HepG2 (cell line): Measurements from ENCODE around the gene NDUFB3. TPM values are rescaled to one million over a fixed set of nuclear protein-coding genes. Genes with fewer than 3 reads are reported as not detected.

Experiments
- ERF ChIP-seq: IDR thresholded peaks from 2 replicates; pipeline ENCODE4 v1.6.1; 2018; ENCODE audit warnings: missing biosample characterization, missing genetic modification reagents
- GTF3A ChIP-seq: sonication (generic); formaldehyde crosslinking; conservative IDR thresholded peaks from 2 replicates; pipeline ENCODE4 v1.4.0; 2020; ENCODE audit warnings: mild to moderate bottlenecking, missing genetic modification reagents
- HHEX ChIP-seq: IDR thresholded peaks from 2 replicates; pipeline ENCODE4 v1.6.1; 2016; ENCODE audit warnings: control low read depth
- HIVEP1 ChIP-seq: sonication (generic); formaldehyde crosslinking; IDR thresholded peaks from 2 replicates; pipeline ENCODE4 v1.4.0; 2020; ENCODE audit warnings: mild to moderate bottlenecking, missing genetic modification reagents
- IKZF1 ChIP-seq: fragments of 450-650 bp; IDR thresholded peaks from 2 replicates; pipeline ENCODE4 v1.7.1; 2016
- ISX ChIP-seq: sonication (generic); formaldehyde crosslinking; conservative IDR thresholded peaks from 2 replicates; pipeline ENCODE4 v1.5.0; 2020; ENCODE audit warnings: missing genetic modification reagents
- JDP2 ChIP-seq: sonication (generic); formaldehyde crosslinking; IDR thresholded peaks from 2 replicates; pipeline ENCODE4 v1.8.1; 2022; ENCODE audit warnings: missing genetic modification reagents, borderline replicate concordance
- MEIS2 ChIP-seq: sonication (generic); formaldehyde crosslinking; IDR thresholded peaks from 2 replicates; pipeline ENCODE4 v1.9.0; 2021; ENCODE audit warnings: mild to moderate bottlenecking, missing genetic modification reagents
- MLLT10 ChIP-seq: sonication (generic); formaldehyde crosslinking; IDR thresholded peaks from 2 replicates; pipeline ENCODE4 v1.4.0; 2020; ENCODE audit warnings: missing genetic modification reagents
- NR2C2 ChIP-seq: sonication (generic); formaldehyde crosslinking; IDR thresholded peaks from 2 replicates; pipeline ENCODE4 v1.4.0; 2020; ENCODE audit warnings: missing genetic modification reagents, mild to moderate bottlenecking, moderate library complexity, borderline replicate concordance
- NR3C1 ChIP-seq: sonication (generic); formaldehyde crosslinking; IDR thresholded peaks from 2 replicates; pipeline ENCODE4 v1.4.0; 2020; ENCODE audit warnings: missing genetic modification reagents
- SALL1 ChIP-seq: sonication (generic); formaldehyde crosslinking; IDR thresholded peaks from 2 replicates; pipeline ENCODE4 v1.8.0; 2022; ENCODE audit warnings: mild to moderate bottlenecking, missing genetic modification reagents
- SPEN ChIP-seq: sonication (generic); formaldehyde crosslinking; IDR thresholded peaks from 2 replicates; pipeline ENCODE4 v1.5.1; 2020; ENCODE audit warnings: low read depth, mild to moderate bottlenecking, missing genetic modification reagents
- TAF1 ChIP-seq: sonication (generic); formaldehyde crosslinking; IDR thresholded peaks from 2 replicates; pipeline ENCODE4 v1.4.0; 2020; ENCODE audit warnings: missing genetic modification reagents
- ZBTB10 ChIP-seq: sonication (generic); formaldehyde crosslinking; IDR thresholded peaks from 2 replicates; pipeline ENCODE4 v1.4.0; 2020; ENCODE audit warnings: missing genetic modification reagents, borderline replicate concordance
- ZBTB21 ChIP-seq: sonication (generic); formaldehyde crosslinking; IDR thresholded peaks from 2 replicates; pipeline ENCODE4 v1.4.0; 2020; ENCODE audit warnings: missing genetic modification reagents
- ZBTB26 ChIP-seq: IDR thresholded peaks from 2 replicates; pipeline ENCODE4 v1.6.1; 2016; ENCODE audit warnings: missing compliant biosample characterization, missing genetic modification reagents, borderline replicate concordance
- ZFP37 ChIP-seq: sonication (generic); formaldehyde crosslinking; IDR thresholded peaks from 2 replicates; pipeline ENCODE4 v1.4.0; 2020; ENCODE audit warnings: missing genetic modification reagents, borderline replicate concordance
- ZNF121 ChIP-seq: sonication (generic); formaldehyde crosslinking; IDR thresholded peaks from 2 replicates; pipeline ENCODE4 v1.5.0; 2020; ENCODE audit warnings: mild to moderate bottlenecking, missing genetic modification reagents
- ZNF326 ChIP-seq: sonication (generic); formaldehyde crosslinking; IDR thresholded peaks from 2 replicates; pipeline ENCODE4 v1.4.0; 2020; ENCODE audit warnings: missing genetic modification reagents, borderline replicate concordance
- ZNF552 ChIP-seq: sonication (generic); formaldehyde crosslinking; IDR thresholded peaks from 2 replicates; pipeline ENCODE4 v1.9.0; 2022; ENCODE audit warnings: missing genetic modification reagents, mild to moderate bottlenecking, borderline replicate concordance
- ZNF576 ChIP-seq: sonication (generic); formaldehyde crosslinking; IDR thresholded peaks from 2 replicates; pipeline ENCODE4 v1.4.0; 2020; ENCODE audit warnings: mild to moderate bottlenecking, missing genetic modification reagents
- ZNF652 ChIP-seq: IDR thresholded peaks from 2 replicates; pipeline ENCODE4 v1.6.1; 2016; ENCODE audit warnings: low read depth, borderline replicate concordance
- ZNF788 ChIP-seq: sonication (generic); formaldehyde crosslinking; IDR thresholded peaks from 2 replicates; pipeline ENCODE4 v1.5.0; 2020; ENCODE audit warnings: mild to moderate bottlenecking, missing genetic modification reagents, borderline replicate concordance
- ZSCAN22 ChIP-seq: sonication (generic); formaldehyde crosslinking; IDR thresholded peaks from 2 replicates; pipeline ENCODE4 v1.4.0; 2020; ENCODE audit warnings: mild to moderate bottlenecking, missing genetic modification reagents
- ZUFSP ChIP-seq: sonication (generic); formaldehyde crosslinking; IDR thresholded peaks from 2 replicates; pipeline ENCODE4 v1.9.0; 2021; ENCODE audit warnings: missing genetic modification reagents, mild to moderate bottlenecking, borderline replicate concordance
- polyA plus RNA-seq, 8 experiments: library from polyadenylated mRNA; depleted of rRNA in 3 of 8; stranded (reverse) in 7 of 8; unstranded in 1 of 8; fragments of >200 nt; fragmentation: Illumina TruSeq in 4 of 8; extraction: Trizol in 4 of 8; gene quantifications; 2 replicates each; pipeline versions ENCODE4 v1.2.1 to v1.2.3, GENCODE V29; 2011 to 2016; ENCODE audit warnings: low read depth in 4 of 8, missing spikeins in 1 of 8, mixed read lengths in 1 of 8; ENCODE audit not compliant: insufficient read depth in 1 of 8
- total RNA-seq, 5 experiments: library from RNA; depleted of rRNA; stranded (reverse); fragments of >200 nt; fragmentation: Illumina TruSeq; extraction: Trizol; gene quantifications; 2 replicates each; pipeline ENCODE4 v1.2.3, GENCODE V29; 2016; ENCODE audit warnings: low read depth in 1 of 5

NDUFB3 gene
- total and polyA plus RNA-seq, 2 of the 13 experiments (the other 11 are each of a cell fraction or from before 2014, with no cell fraction given): 50.7 to 159 TPM

GRCh38 chr2:201071479-201072200, at the start of gene NDUFB3, which contains the start of gene HYCC2 (continued):
- TF ChIP-seq ZUFSP: no peak
- peak; percentile 65; the same call in 1 of the 2 replicates for TF ChIP-seq ZBTB21
- TF ChIP-seq JDP2 (CRISPR knock-in tag): peak; percentile 87; the same call in 1 of the 2 replicates
- TF ChIP-seq ZBTB26 (CRISPR knock-in tag): peak; percentile 73
- no peak for TF ChIP-seq MLLT10
- no peak for TF ChIP-seq HHEX
- TF ChIP-seq ZNF652 (CRISPR knock-in tag): peak; percentile 33; the same call in 1 of the 2 replicates
- no peak for TF ChIP-seq ZNF326
- TF ChIP-seq IKZF1: no peak
- TF ChIP-seq SPEN (CRISPR knock-in tag): peak; percentile 96
- peak; percentile 89 for TF ChIP-seq TAF1
- TF ChIP-seq HIVEP1 (CRISPR knock-in tag): no peak
- no peak; the same call in 1 of the 2 replicates for TF ChIP-seq ZNF552 (CRISPR knock-in tag)
- TF ChIP-seq NR2C2 (CRISPR knock-in tag): peak; percentile 98
- TF ChIP-seq ZSCAN22: no peak
- 0 out of 2 replicates have a peak, but pooled peaks have one; percentile 56 for TF ChIP-seq ZBTB10 (CRISPR knock-in tag)
- TF ChIP-seq ERF (CRISPR knock-in tag): peak; percentile 97
- TF ChIP-seq NR3C1 (CRISPR knock-in tag): no peak
- TF ChIP-seq ZNF121 (CRISPR knock-in tag): no peak; the same call in 1 of the 2 replicates
- peak; percentile 49; the same call in 1 of the 2 replicates for TF ChIP-seq MEIS2 (CRISPR knock-in tag)
- TF ChIP-seq ZFP37 (CRISPR knock-in tag): no peak
- TF ChIP-seq GTF3A: peak; percentile 97
- no peak for TF ChIP-seq ZNF576
- peak; percentile 57; the same call in 1 of the 2 replicates for TF ChIP-seq ZNF788 (CRISPR knock-in tag)
- TF ChIP-seq SALL1 (CRISPR knock-in tag): peak; percentile 86
- TF ChIP-seq ISX (CRISPR knock-in tag): no peak
